SK-N-SH (cell line): Measurements from ENCODE around the gene ARL6IP5.

Experiments used
- EP300 ChIP-seq, 2 experiments: IDR thresholded peaks; 2 replicates each; pipeline versions ENCODE4 v1.4.0 to v1.6.1; 2012; ENCODE audit warnings: borderline replicate concordance in 1 of 2, low read depth in 1 of 2, low read length in 1 of 2
- EZH2phosphoT487 ChIP-seq: fragments of 200-600 bp; sonication (generic); IDR thresholded peaks from 2 replicates; pipeline ENCODE4 v1.6.1; 2017; ENCODE audit warnings: low read depth, mixed run types, mild to moderate bottlenecking, antibody characterized with exemption, moderate library complexity, borderline replicate concordance
- FOXM1 ChIP-seq: IDR thresholded peaks from 2 replicates; pipeline ENCODE4 v1.4.0; 2012; ENCODE audit warnings: low read depth, mild to moderate bottlenecking
- JUND ChIP-seq: IDR thresholded peaks from 2 replicates; pipeline ENCODE4 v1.4.0; 2012
- PBX3 ChIP-seq: IDR thresholded peaks from 2 replicates; pipeline ENCODE4; 2012
- POLR2AphosphoS5 ChIP-seq: IDR thresholded peaks from 2 replicates; pipeline ENCODE4 v1.6.1; 2012; ENCODE audit warnings: low read depth, low read length
- RFX5 ChIP-seq: IDR thresholded peaks from 2 replicates; pipeline ENCODE4 v1.6.1; 2012; ENCODE audit warnings: mild to moderate bottlenecking, improper control_type of control experiment, low read length
- SIN3A ChIP-seq: IDR thresholded peaks from 2 replicates; pipeline ENCODE4 v1.6.1; 2012; ENCODE audit warnings: low read depth, mild to moderate bottlenecking, low read length, moderate library complexity, borderline replicate concordance
- SMC3 ChIP-seq: IDR thresholded peaks from 2 replicates; pipeline ENCODE4 v1.6.1; 2012; ENCODE audit warnings: low read depth, low read length, improper control_type of control experiment
- TAF1 ChIP-seq: IDR thresholded peaks from 2 replicates; pipeline ENCODE4 v1.6.1; 2012; ENCODE audit warnings: low read depth, mild to moderate bottlenecking, low read length, moderate library complexity, borderline replicate concordance
- USF2 ChIP-seq: fragments of 150-350 bp; IDR thresholded peaks from 2 replicates; pipeline ENCODE4 v1.6.1; 2017; ENCODE audit warnings: antibody characterized with exemption, low read length, low read depth, borderline replicate concordance
- TF ChIP-seq, protein P1 (sequence below): fragments of 200-600 bp; sonication (generic); IDR thresholded peaks from 2 replicates; pipeline ENCODE4 v1.6.1; 2017; ENCODE audit warnings: antibody characterized with exemption, mild to moderate bottlenecking, moderate library complexity
- TF ChIP-seq, protein P2 (sequence below): IDR thresholded peaks from 2 replicates; pipeline ENCODE4 v1.4.0; 2012; ENCODE audit warnings: low read depth

DNA sequence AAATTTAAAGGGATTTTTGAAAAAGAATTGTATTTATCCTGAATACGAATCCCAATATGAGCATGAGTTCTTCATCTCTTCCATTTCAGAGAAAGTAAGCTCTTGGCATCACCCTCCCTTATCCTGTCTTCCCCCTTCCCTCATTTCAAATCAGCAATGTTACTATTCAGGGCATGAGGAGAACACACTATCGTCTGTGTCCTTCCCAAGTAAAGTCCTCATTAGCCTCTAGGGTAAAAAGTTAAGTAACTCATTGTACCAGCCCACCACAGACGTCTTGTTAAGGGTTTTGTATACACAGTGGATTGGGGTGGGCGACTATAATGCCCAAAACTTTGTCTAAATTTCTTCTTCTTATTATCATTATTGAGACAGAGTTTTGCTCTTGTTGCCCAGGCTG lies 14.8 kb downstream of the ARL6IP5 start:
- TF ChIP-seq PBX3 (no peak), SIN3A (no peak), POLR2AphosphoS5 (no peak), EZH2phosphoT487 (no peak), JUND (no peak), EP300 (IDR thresholded peaks at IDR 0.05; ENCODE audit: borderline replicate concordance in 1 of 2, low read depth in 1 of 2, low read length in 1 of 2) (no peak), SMC3 (no peak), RFX5 (no peak), USF2 (no peak), TAF1 (no peak), FOXM1 (no peak)
- TF ChIP-seq, protein P1, sequence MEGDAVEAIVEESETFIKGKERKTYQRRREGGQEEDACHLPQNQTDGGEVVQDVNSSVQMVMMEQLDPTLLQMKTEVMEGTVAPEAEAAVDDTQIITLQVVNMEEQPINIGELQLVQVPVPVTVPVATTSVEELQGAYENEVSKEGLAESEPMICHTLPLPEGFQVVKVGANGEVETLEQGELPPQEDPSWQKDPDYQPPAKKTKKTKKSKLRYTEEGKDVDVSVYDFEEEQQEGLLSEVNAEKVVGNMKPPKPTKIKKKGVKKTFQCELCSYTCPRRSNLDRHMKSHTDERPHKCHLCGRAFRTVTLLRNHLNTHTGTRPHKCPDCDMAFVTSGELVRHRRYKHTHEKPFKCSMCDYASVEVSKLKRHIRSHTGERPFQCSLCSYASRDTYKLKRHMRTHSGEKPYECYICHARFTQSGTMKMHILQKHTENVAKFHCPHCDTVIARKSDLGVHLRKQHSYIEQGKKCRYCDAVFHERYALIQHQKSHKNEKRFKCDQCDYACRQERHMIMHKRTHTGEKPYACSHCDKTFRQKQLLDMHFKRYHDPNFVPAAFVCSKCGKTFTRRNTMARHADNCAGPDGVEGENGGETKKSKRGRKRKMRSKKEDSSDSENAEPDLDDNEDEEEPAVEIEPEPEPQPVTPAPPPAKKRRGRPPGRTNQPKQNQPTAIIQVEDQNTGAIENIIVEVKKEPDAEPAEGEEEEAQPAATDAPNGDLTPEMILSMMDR, result no peak
- TF ChIP-seq, protein P2, sequence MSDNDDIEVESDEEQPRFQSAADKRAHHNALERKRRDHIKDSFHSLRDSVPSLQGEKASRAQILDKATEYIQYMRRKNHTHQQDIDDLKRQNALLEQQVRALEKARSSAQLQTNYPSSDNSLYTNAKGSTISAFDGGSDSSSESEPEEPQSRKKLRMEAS, result no peak
